HCT116 (cell line): ENCODE results near the gene EXOC4. TPM values are rescaled to one million over a fixed set of nuclear protein-coding genes. Genes with fewer than 3 reads are reported as not detected.

Experiments
- ATAC-seq: fragments of 200-7000 bp; cut with Tn5 transposase; 2 replicates; pipeline ENCODE4 v1.9.1; 2020; ENCODE audit warnings: mild to moderate bottlenecking, moderate library complexity
- BruUV-seq: library from RNA; stranded (reverse); fragments of 400-500 nt; replicated peaks from 2 replicates; lab custom pipeline; 2021; lab: Mats Ljungman, UMichigan
- CTCF ChIA-PET: fragments of 300-600 bp; sonication (Branson Sonifier 250); formaldehyde crosslinking; loops from one replicate; lab custom pipeline; 2021; ENCODE audit warnings: antibody characterized with exemption; lab: Charles Lee
- POLR2A ChIA-PET: fragments of 300-600, 350-600 bp; sonication (Branson Sonifier 250); formaldehyde crosslinking; loops from one replicate; lab custom pipeline; 2021; ENCODE audit warnings: antibody characterized with exemption; lab: Charles Lee
- RAD21 ChIA-PET, 2 experiments: fragments of 300-600 bp; sonication (Branson Sonifier 250); formaldehyde crosslinking; loops; one replicate each; lab custom pipeline; 2023; ENCODE audit warnings: low total read pairs in 2 of 2; ENCODE audit not compliant: uncharacterized antibody in 2 of 2, unreplicated experiment in 2 of 2, low non-redundant PET in 1 of 2; lab: Charles Lee
- DNase-seq: peaks from one replicate; pipeline ENCODE4 v3.0.0-alpha.2; 2010; ENCODE audit warnings: low read depth, low spot score
- H2AFZ ChIP-seq: fragments of 200-600 bp; shearing (Covaris generic), sonication (generic); 2 replicates; pipeline ENCODE4 v1.6.1; 2017; ENCODE audit warnings: low read depth, mixed run types, mixed read lengths, antibody characterized with exemption, low read length; ENCODE audit not compliant: poor library complexity, severe bottlenecking
- H3K27ac ChIP-seq: 2 replicates; pipeline ENCODE4 v1.5.1; 2012; ENCODE audit warnings: low read depth, low read length
- H3K27me3 ChIP-seq: fragments of 200-600 bp; sonication (generic); 2 replicates; pipeline ENCODE4 v1.6.1; 2016; ENCODE audit warnings: mixed run types, low read length, mixed read lengths; ENCODE audit not compliant: insufficient read depth
- H3K36me3 ChIP-seq, 2 experiments: fragments of 200-500 bp in 1 of 2; fragments of 200-600 bp in 1 of 2; sonication (Bioruptor generic) in 1 of 2; sonication (generic) in 1 of 2; 2 replicates each; pipeline versions ENCODE4 v1.5.1 to v1.6.1; 2014 to 2016; ENCODE audit warnings: low read length in 2 of 2, inconsistent platforms in 1 of 2, mixed read lengths in 1 of 2, mixed run types in 1 of 2; ENCODE audit not compliant: insufficient read depth in 2 of 2, control insufficient read depth in 1 of 2
- H3K4me1 ChIP-seq, 2 experiments: fragments of 200-600 bp in 1 of 2; sonication (generic) in 1 of 2; 2 replicates each; pipeline versions ENCODE4 v1.5.1 to v1.6.1; 2012 to 2017; ENCODE audit warnings: low read length in 2 of 2, inconsistent platforms in 1 of 2, mild to moderate bottlenecking in 1 of 2, mixed read lengths in 1 of 2, mixed run types in 1 of 2, moderate library complexity in 1 of 2; ENCODE audit not compliant: insufficient read depth in 2 of 2, control insufficient read depth in 1 of 2
- H3K4me2 ChIP-seq: fragments of 200-600 bp; sonication (generic); 2 replicates; pipeline ENCODE4 v1.6.1; 2017; ENCODE audit warnings: mixed run types, low read length, mixed read lengths
- H3K4me3 ChIP-seq, 2 experiments: fragments of 200-600 bp in 1 of 2; sonication (generic) in 1 of 2; replicated peaks in 1 of 2; 2 replicates each; pipeline ENCODE4 v1.5.1; 2011 to 2016; ENCODE audit warnings: low read length in 2 of 2, control low read depth in 1 of 2, low read depth in 1 of 2, mild to moderate bottlenecking in 1 of 2, mixed read lengths in 1 of 2, mixed run types in 1 of 2
- H3K79me2 ChIP-seq: fragments of 200-600 bp; sonication (generic); 2 replicates; pipeline ENCODE4 v1.6.1; 2017; ENCODE audit warnings: mild to moderate bottlenecking, mixed run types, low read length, moderate library complexity, mixed read lengths; ENCODE audit not compliant: insufficient read depth
- H3K9ac ChIP-seq: fragments of 200-600 bp; sonication (generic); 2 replicates; pipeline ENCODE4 v1.6.1; 2016; ENCODE audit warnings: low read length, mixed read lengths
- H3K9me2 ChIP-seq: fragments of 200-600 bp; sonication (generic), shearing (Covaris generic); 2 replicates; pipeline ENCODE4 v1.6.1; 2017; ENCODE audit warnings: mixed run types, mild to moderate bottlenecking, moderate library complexity; ENCODE audit not compliant: insufficient read depth
- H3K9me3 ChIP-seq, 2 experiments: fragments of 200-500 bp in 1 of 2; fragments of 200-600 bp in 1 of 2; sonication (Bioruptor generic) in 1 of 2; sonication (generic) in 1 of 2; 2 replicates each; pipeline ENCODE4 v1.6.1; 2014 to 2017; ENCODE audit warnings: low read length in 2 of 2, mixed read lengths in 2 of 2, inconsistent platforms in 1 of 2, low read depth in 1 of 2, mild to moderate bottlenecking in 1 of 2, mixed run types in 1 of 2, moderate library complexity in 1 of 2; ENCODE audit not compliant: control insufficient read depth in 1 of 2, insufficient read depth in 1 of 2
- H4K20me1 ChIP-seq: fragments of 200-600 bp; sonication (generic), shearing (Covaris generic); 2 replicates; pipeline ENCODE4 v1.6.1; 2017; ENCODE audit warnings: mixed run types, mild to moderate bottlenecking, moderate library complexity; ENCODE audit not compliant: insufficient read depth
- CTCF ChIP-seq, 3 experiments: fragments of 200-600 bp in 1 of 3; sonication (generic) in 1 of 3; IDR thresholded peaks in 2 of 3; conservative IDR thresholded peaks in 1 of 3; 2 replicates each; pipeline ENCODE4 v1.5.1; 2012 to 2017; ENCODE audit warnings: low read depth in 2 of 3, low read length in 2 of 3, antibody characterized with exemption in 1 of 3, borderline replicate concordance in 1 of 3, control low read depth in 1 of 3, mild to moderate bottlenecking in 1 of 3, mixed read lengths in 1 of 3, mixed run types in 1 of 3, moderate library complexity in 1 of 3; ENCODE audit not compliant: insufficient read depth in 1 of 3
- JUND ChIP-seq: IDR thresholded peaks from 2 replicates; pipeline ENCODE4 v1.6.1; 2012
- POLR2A ChIP-seq: IDR thresholded peaks from 2 replicates; pipeline ENCODE4 v1.7.0; 2011; ENCODE audit warnings: borderline replicate concordance; ENCODE audit not compliant: insufficient read depth, insufficient read length; ENCODE audit errors: extremely low read depth
- RAD21 ChIP-seq: IDR thresholded peaks from 2 replicates; pipeline ENCODE4 v1.6.1; 2012; ENCODE audit warnings: low read depth, mild to moderate bottlenecking
- SRF ChIP-seq: IDR thresholded peaks from 2 replicates; pipeline ENCODE4 v1.6.1; 2012; ENCODE audit warnings: low read depth
- ZBTB33 ChIP-seq: IDR thresholded peaks from 2 replicates; pipeline ENCODE4 v1.6.1; 2011; ENCODE audit warnings: mild to moderate bottlenecking, low read length, moderate library complexity; ENCODE audit not compliant: insufficient replicate concordance; ENCODE audit errors: extremely low read depth
- ZNF274 ChIP-seq: fragments of 200-500 bp; sonication (Bioruptor generic); IDR thresholded peaks from 2 replicates; pipeline ENCODE4 v1.6.1; 2014; ENCODE audit warnings: mild to moderate bottlenecking, low read depth, low read length, inconsistent platforms
- intact Hi-C: fragments of 100-400 bp; cut with micrococcal nuclease; formaldehyde crosslinking; loops from 2 replicates; pipeline ENCODE4 v1.10.0; 2022
- total RNA-seq: library from RNA; stranded (reverse); gene quantifications from one replicate; pipeline ENCODE4 v1.2.1, GENCODE V29; 2021; ENCODE audit not compliant: unreplicated experiment

The EXOC4 gene
- total RNA-seq, 1 experiment from 2014 or later: 40.3 TPM

GRCh38 chr7:133932591-133932990, 679.7 kb downstream of the EXOC4 start:
- peaks cover 8 to 11% of the 10 kb centered on the region in 2 experiments for H3K4me1 ChIP-seq
- intact Hi-C loops: no loop called here
- no peak for ATAC-seq
- H3K36me3 ChIP-seq: no peaks in the 10 kb centered on the region
- H3K9ac ChIP-seq: no peak overlapping the region
- ChIA-PET CTCF (no interaction called here), RAD21 (no interaction called here), POLR2A (no interaction called here)
- no peak for DNase-seq
- H2AFZ ChIP-seq: no peak overlapping the region
- no peak for TF ChIP-seq RAD21
- no peak for TF ChIP-seq POLR2A
- no peak for TF ChIP-seq ZNF274
- no peak for TF ChIP-seq SRF
- TF ChIP-seq CTCF (IDR thresholded peaks at IDR 0.05 in 2 of 3, conservative IDR thresholded peaks at IDR 0.05 in 1 of 3; ENCODE audit: borderline replicate concordance in 1 of 3, insufficient read depth in 1 of 3, low read depth in 2 of 3, low read length in 2 of 3): no peak
- no peaks in the 10 kb centered on the region for H3K9me2 ChIP-seq
- no peak overlapping the region for H3K4me2 ChIP-seq
- no peak overlapping the region for H3K4me3 ChIP-seq
- BruUV-seq: no TSS peak
- no peaks in the 10 kb centered on the region for H3K27me3 ChIP-seq
- no peaks in the 10 kb centered on the region for H3K79me2 ChIP-seq
- H3K27ac ChIP-seq: no peak overlapping the region
- H3K9me3 ChIP-seq: no peaks in the 10 kb centered on the region
- no peaks in the 10 kb centered on the region for H4K20me1 ChIP-seq

- no peak overlapping the region for H3K4me2 ChIP-seq
- ATAC-seq: no peak
- no peak overlapping the region for H3K4me3 ChIP-seq
- H3K9me3 ChIP-seq: no peaks in the 10 kb centered on the region
- CTCF ChIA-PET: no interaction called here
- no TSS peak for BruUV-seq
- peaks cover 8 to 11% of the 10 kb centered on the region in 2 experiments for H3K4me1 ChIP-seq
- H3K36me3 ChIP-seq: no peaks in the 10 kb centered on the region
- no peak overlapping the region for H2AFZ ChIP-seq
- POLR2A ChIA-PET: no interaction called here
- RAD21 ChIA-PET: no interaction called here
- intact Hi-C loops: no loop called here
- H3K9ac ChIP-seq: no peak overlapping the region
- no peak overlapping the region for H3K27ac ChIP-seq
- H3K79me2 ChIP-seq: no peaks in the 10 kb centered on the region
- H3K27me3 ChIP-seq: no peaks in the 10 kb centered on the region
- TF ChIP-seq ZBTB33 (no peak), RAD21 (no peak), JUND (no peak)
- no peaks in the 10 kb centered on the region for H4K20me1 ChIP-seq
- no peak for DNase-seq
- no peaks in the 10 kb centered on the region for H3K9me2 ChIP-seq
Measured at GRCh38 chr7:133934262-133934976, 681.5 kb downstream of the EXOC4 start.
